SU-DHL-6 (cell line): ENCODE data around the gene FSD2.

Experiments
- H2AFZ ChIP-seq: fragments of 200-600 bp; sonication (generic); 2 replicates; pipeline ENCODE4 v1.6.1; 2014; ENCODE audit warnings: low read depth, mild to moderate bottlenecking, moderate library complexity, mixed read lengths, antibody characterized with exemption, low read length; ENCODE audit not compliant: severe bottlenecking
- H3F3A ChIP-seq: fragments of 200-600 bp; shearing (Covaris generic); 2 replicates; pipeline ENCODE4 v1.6.0; 2016; ENCODE audit warnings: antibody characterized with exemption, mild to moderate bottlenecking; ENCODE audit not compliant: insufficient read depth
- H3K27ac ChIP-seq: fragments of 200-600 bp; sonication (generic); 2 replicates; pipeline ENCODE4 v1.5.1; 2016; ENCODE audit warnings: low read depth, mild to moderate bottlenecking, low read length, moderate library complexity, mixed read lengths
- H3K27me3 ChIP-seq: fragments of 200-600 bp; sonication (generic), shearing (Covaris generic); 2 replicates; pipeline ENCODE4 v1.6.0; 2014; ENCODE audit warnings: mild to moderate bottlenecking, low read length
- H3K36me3 ChIP-seq: fragments of 200-600 bp; sonication (generic); 2 replicates; pipeline ENCODE4 v1.6.1; 2014; ENCODE audit warnings: mild to moderate bottlenecking, low read length, mixed read lengths
- H3K4me2 ChIP-seq: fragments of 300-600, 200-600 bp; shearing (Covaris generic), sonication (generic); 2 replicates; pipeline ENCODE4 v1.6.0; 2014; ENCODE audit warnings: low read length, low read depth, mild to moderate bottlenecking; ENCODE audit not compliant: poor library complexity, severe bottlenecking
- H3K4me3 ChIP-seq: fragments of 200-600 bp; sonication (generic); 2 replicates; pipeline ENCODE4 v1.5.1; 2014; ENCODE audit warnings: antibody characterized with exemption, low read length, mild to moderate bottlenecking, mixed read lengths; ENCODE audit not compliant: insufficient read depth, poor library complexity, severe bottlenecking
- H3K79me2 ChIP-seq: fragments of 200-600 bp; sonication (generic); 2 replicates; pipeline ENCODE4 v1.6.1; 2014; ENCODE audit warnings: mild to moderate bottlenecking, low read length, moderate library complexity; ENCODE audit not compliant: insufficient read depth
- H3K9ac ChIP-seq: fragments of 200-600 bp; sonication (generic); 2 replicates; pipeline ENCODE4 v1.7.0; 2014; ENCODE audit warnings: mild to moderate bottlenecking, low read length
- H3K9me2 ChIP-seq: fragments of 200-600 bp; sonication (generic); replicated peaks from 2 replicates; pipeline ENCODE4 v1.6.1; 2014; ENCODE audit warnings: low read length; ENCODE audit not compliant: insufficient read depth
- H3K9me3 ChIP-seq: fragments of 200-600 bp; sonication (generic); 2 replicates; pipeline ENCODE4 v1.6.1; 2014; ENCODE audit warnings: low read length, mixed read lengths; ENCODE audit not compliant: insufficient read depth
- H4K20me1 ChIP-seq: fragments of 200-600 bp; sonication (generic); 2 replicates; pipeline ENCODE4 v1.6.1; 2014; ENCODE audit warnings: low read depth, mild to moderate bottlenecking, antibody characterized with exemption, low read length, moderate library complexity, mixed read lengths
- CTCF ChIP-seq: fragments of 200-600 bp; sonication (generic); IDR thresholded peaks from one replicate; pipeline ENCODE4 v1.5.1; 2017; ENCODE audit warnings: antibody characterized with exemption, mild to moderate bottlenecking, low read length, moderate library complexity; ENCODE audit not compliant: insufficient read depth, poor library complexity, severe bottlenecking
- EZH2phosphoT487 ChIP-seq: fragments of 200-600 bp; sonication (generic), shearing (Covaris generic); conservative IDR thresholded peaks from 2 replicates; pipeline ENCODE4 v1.6.1; 2018; ENCODE audit warnings: mild to moderate bottlenecking, antibody characterized with exemption, low read length, moderate library complexity, mixed read lengths

The FSD2 gene

GRCh38 chr15:82846621-82847020 lies 40.8 kb upstream of the FSD2 start:
- Histone ChIP-seq H3K9ac (no peak overlapping the region), H3F3A (peaks cover 13% of the 10 kb centered on the region), H3K27ac (no peak overlapping the region), H3K9me2 (no peaks in the 10 kb centered on the region), H3K4me3 (no peak overlapping the region), H3K36me3 (no peaks in the 10 kb centered on the region), H3K79me2 (no peaks in the 10 kb centered on the region), H3K27me3 (no peaks in the 10 kb centered on the region), H3K4me2 (no peak overlapping the region), H2AFZ (no peak overlapping the region), H3K9me3 (no peaks in the 10 kb centered on the region), H4K20me1 (no peaks in the 10 kb centered on the region)
- TF ChIP-seq CTCF, result no peak
- no peak for TF ChIP-seq EZH2phosphoT487

- H3K4me3 ChIP-seq, result no peak overlapping the region
These were observed 39.8 kb upstream of the FSD2 start for GRCh38 chr15:82845686-82846085.

GRCh38 chr15:82843566-82843965 lies 37.7 kb upstream of the FSD2 start:
- no peaks in the 10 kb centered on the region for H3K27me3 ChIP-seq
- peak overlapping the region; percentile 33 for H3K4me3 ChIP-seq
- no peaks in the 10 kb centered on the region for H3K36me3 ChIP-seq
- H3K4me2 ChIP-seq, result peak overlapping the region; percentile 64
- H3K9me3 ChIP-seq, result no peaks in the 10 kb centered on the region
- no peaks in the 10 kb centered on the region for H4K20me1 ChIP-seq
- no peak overlapping the region for H2AFZ ChIP-seq
- H3K27ac ChIP-seq, result no peak overlapping the region
- peaks cover 18% of the 10 kb centered on the region for H3F3A ChIP-seq
- TF ChIP-seq CTCF (no peak), EZH2phosphoT487 (no peak)
- no peak overlapping the region for H3K9ac ChIP-seq
- H3K9me2 ChIP-seq, result no peaks in the 10 kb centered on the region
- H3K79me2 ChIP-seq, result no peaks in the 10 kb centered on the region

More at GRCh38 chr15:82845686-82846085, 39.8 kb upstream of the FSD2 start:
- no peak overlapping the region for H3K4me2 ChIP-seq
- H3K9me3 ChIP-seq, result no peaks in the 10 kb centered on the region
- H3F3A ChIP-seq, result peaks cover 18% of the 10 kb centered on the region
- no peaks in the 10 kb centered on the region for H3K9me2 ChIP-seq
- no peaks in the 10 kb centered on the region for H3K36me3 ChIP-seq
- no peaks in the 10 kb centered on the region for H3K79me2 ChIP-seq
- no peak overlapping the region for H3K9ac ChIP-seq
- TF ChIP-seq EZH2phosphoT487 (no peak), CTCF (no peak)
- no peak overlapping the region for H3K27ac ChIP-seq
- H3K27me3 ChIP-seq, result no peaks in the 10 kb centered on the region
- no peaks in the 10 kb centered on the region for H4K20me1 ChIP-seq
- no peak overlapping the region for H2AFZ ChIP-seq
